Neutrophil (primary cell): ENCODE results near the gene HELLS.

Experiments
- H3K27ac ChIP-seq: fragments of 200-600 bp; sonication (generic); 2 replicates; pipeline ENCODE4 v1.5.1; 2016; ENCODE audit warnings: mild to moderate bottlenecking, moderate library complexity
- H3K27me3 ChIP-seq: fragments of 200-600 bp; sonication (generic); 2 replicates; pipeline ENCODE4 v1.6.0; 2016; ENCODE audit warnings: mild to moderate bottlenecking
- H3K36me3 ChIP-seq: fragments of 200-600 bp; sonication (generic); 2 replicates; pipeline ENCODE4 v1.5.1; 2017
- H3K4me1 ChIP-seq, 2 experiments: fragments of 200-600 bp in 1 of 2; sonication (generic) in 1 of 2; 1 replicate in 1 of 2; 2 replicates in 1 of 2; pipeline versions ENCODE4 v1.5.1 to v1.6.1; 2013 to 2016; ENCODE audit warnings: low read depth in 1 of 2, low read length in 1 of 2, mild to moderate bottlenecking in 1 of 2, moderate library complexity in 1 of 2; ENCODE audit not compliant: control insufficient read depth in 1 of 2, insufficient read depth in 1 of 2
- H3K4me3 ChIP-seq, 2 experiments: fragments of 200-600 bp in 1 of 2; sonication (generic) in 1 of 2; 1 replicate in 1 of 2; 2 replicates in 1 of 2; pipeline ENCODE4 v1.5.1; 2013 to 2016; ENCODE audit warnings: low read depth in 1 of 2, low read length in 1 of 2, mild to moderate bottlenecking in 1 of 2, moderate library complexity in 1 of 2
- H3K9me3 ChIP-seq: fragments of 200-600 bp; sonication (generic); 2 replicates; pipeline ENCODE4 v1.5.1; 2016
- CTCF ChIP-seq: fragments of 200-600 bp; sonication (generic); IDR thresholded peaks from 2 replicates; pipeline ENCODE4 v1.5.1; 2016; ENCODE audit warnings: antibody characterized with exemption

The HELLS gene

GRCh38 chr10:94583124-94583523 is 37.5 kb downstream of the HELLS start:
- Histone ChIP-seq H3K4me1 (no peaks in the 10 kb centered on the region), H3K27ac (no peak overlapping the region)
- TF ChIP-seq CTCF, result no peak

GRCh38 chr10:94591461-94592205 is 46.0 kb downstream of the HELLS start:
- no peak overlapping the region for H3K4me3 ChIP-seq
- peaks cover 12% of the 10 kb centered on the region for H3K36me3 ChIP-seq
- H3K9me3 ChIP-seq, result no peaks in the 10 kb centered on the region
- H3K27ac ChIP-seq, result no peak overlapping the region
- H3K4me1 ChIP-seq, result no peaks in the 10 kb centered on the region
- no peak for TF ChIP-seq CTCF
- no peaks in the 10 kb centered on the region for H3K27me3 ChIP-seq

More at GRCh38 chr10:94583124-94583523, 37.5 kb downstream of the HELLS start:
- Histone ChIP-seq H3K9me3 (no peaks in the 10 kb centered on the region), H3K36me3 (peaks cover 3% of the 10 kb centered on the region), H3K27me3 (no peaks in the 10 kb centered on the region), H3K4me3 (no peak overlapping the region)

- no peaks in the 10 kb centered on the region for H3K9me3 ChIP-seq
- no peak overlapping the region for H3K4me3 ChIP-seq
- TF ChIP-seq CTCF, result no peak
- H3K27me3 ChIP-seq, result no peaks in the 10 kb centered on the region
- no peak overlapping the region for H3K27ac ChIP-seq
- no peaks in the 10 kb centered on the region for H3K4me1 ChIP-seq
- H3K36me3 ChIP-seq, result peaks cover 8% of the 10 kb centered on the region
These were observed 57.3 kb downstream of the HELLS start for GRCh38 chr10:94602729-94603515.

GRCh38 chr10:94607111-94607510 is 61.5 kb downstream of the HELLS start:
- no peak for TF ChIP-seq CTCF
- peaks cover 0 to 5% of the 10 kb centered on the region in 2 experiments for H3K4me1 ChIP-seq
- no peak overlapping the region for H3K27ac ChIP-seq
- H3K4me3 ChIP-seq, result no peak overlapping the region
- H3K36me3 ChIP-seq, result peaks cover 4% of the 10 kb centered on the region
- H3K9me3 ChIP-seq, result no peaks in the 10 kb centered on the region
- no peaks in the 10 kb centered on the region for H3K27me3 ChIP-seq

GRCh38 chr10:94608559-94608958 is 63.0 kb downstream of the HELLS start:
- no peaks in the 10 kb centered on the region for H3K9me3 ChIP-seq
- H3K27ac ChIP-seq, result no peak overlapping the region
- H3K4me1 ChIP-seq, result peaks cover 0 to 5% of the 10 kb centered on the region in 2 experiments
- H3K36me3 ChIP-seq, result peaks cover 4% of the 10 kb centered on the region
- no peak for TF ChIP-seq CTCF
- H3K27me3 ChIP-seq, result no peaks in the 10 kb centered on the region
- H3K4me3 ChIP-seq, result no peak overlapping the region
